Loucy (cell line): ENCODE measurements around the gene ELOA.

Source experiments
- EZH2phosphoT487 ChIP-seq: fragments of 200-600 bp; IDR thresholded peaks from 2 replicates; pipeline ENCODE4 v1.6.1; 2018; ENCODE audit warnings: antibody characterized with exemption, mild to moderate bottlenecking, moderate library complexity, borderline replicate concordance
- TF ChIP-seq, protein P1 (sequence below): fragments of 200-600 bp; sonication (generic); conservative IDR thresholded peaks from 2 replicates; pipeline ENCODE4 v1.5.1; 2014; ENCODE audit warnings: mild to moderate bottlenecking, antibody characterized with exemption, low read length

- TF ChIP-seq, protein P1, sequence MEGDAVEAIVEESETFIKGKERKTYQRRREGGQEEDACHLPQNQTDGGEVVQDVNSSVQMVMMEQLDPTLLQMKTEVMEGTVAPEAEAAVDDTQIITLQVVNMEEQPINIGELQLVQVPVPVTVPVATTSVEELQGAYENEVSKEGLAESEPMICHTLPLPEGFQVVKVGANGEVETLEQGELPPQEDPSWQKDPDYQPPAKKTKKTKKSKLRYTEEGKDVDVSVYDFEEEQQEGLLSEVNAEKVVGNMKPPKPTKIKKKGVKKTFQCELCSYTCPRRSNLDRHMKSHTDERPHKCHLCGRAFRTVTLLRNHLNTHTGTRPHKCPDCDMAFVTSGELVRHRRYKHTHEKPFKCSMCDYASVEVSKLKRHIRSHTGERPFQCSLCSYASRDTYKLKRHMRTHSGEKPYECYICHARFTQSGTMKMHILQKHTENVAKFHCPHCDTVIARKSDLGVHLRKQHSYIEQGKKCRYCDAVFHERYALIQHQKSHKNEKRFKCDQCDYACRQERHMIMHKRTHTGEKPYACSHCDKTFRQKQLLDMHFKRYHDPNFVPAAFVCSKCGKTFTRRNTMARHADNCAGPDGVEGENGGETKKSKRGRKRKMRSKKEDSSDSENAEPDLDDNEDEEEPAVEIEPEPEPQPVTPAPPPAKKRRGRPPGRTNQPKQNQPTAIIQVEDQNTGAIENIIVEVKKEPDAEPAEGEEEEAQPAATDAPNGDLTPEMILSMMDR = no peak
- TF ChIP-seq EZH2phosphoT487 = no peak
Measured at GRCh38 chr1:23748016-23748415, 4.7 kb downstream of the ELOA start.
